ENCODE data around the gene TDRD6.
"Not testable (repeated sequence)": the region's sequence is repeated elsewhere in the genome, so short reads cannot be mapped to it uniquely, and the experiment has no call there.

GRCh38 chr6:46648108-46648507 lies 39.6 kb upstream of the TDRD6 start:
- TF ChIP-seq CTCF (IDR thresholded peaks at IDR 0.05; ENCODE audit: insufficient read depth, low read depth, low read length); EZH2 (IDR thresholded peaks at IDR 0.05; ENCODE audit: insufficient read depth, low read length): not testable (repeated sequence)
